ENCODE data around the gene KLC4. TPM values are rescaled to one million over a fixed set of nuclear protein-coding genes. Genes with fewer than 3 reads are reported as not detected.

KLC4 gene
- total RNA-seq, 1 donor from 2014 or later: 17.8 TPM

- Histone ChIP-seq H3K4me1 (no peaks in the 10 kb centered on the region), H3K36me3 (peaks cover 30 to 69% of the 10 kb centered on the region in 2 donors), H3K27me3 (no peaks in the 10 kb centered on the region), H3K27ac (no peak overlapping the region), H3K4me3 (no peak overlapping the region), H3K9me3 (no peaks in the 10 kb centered on the region)
- TF ChIP-seq, protein P1, sequence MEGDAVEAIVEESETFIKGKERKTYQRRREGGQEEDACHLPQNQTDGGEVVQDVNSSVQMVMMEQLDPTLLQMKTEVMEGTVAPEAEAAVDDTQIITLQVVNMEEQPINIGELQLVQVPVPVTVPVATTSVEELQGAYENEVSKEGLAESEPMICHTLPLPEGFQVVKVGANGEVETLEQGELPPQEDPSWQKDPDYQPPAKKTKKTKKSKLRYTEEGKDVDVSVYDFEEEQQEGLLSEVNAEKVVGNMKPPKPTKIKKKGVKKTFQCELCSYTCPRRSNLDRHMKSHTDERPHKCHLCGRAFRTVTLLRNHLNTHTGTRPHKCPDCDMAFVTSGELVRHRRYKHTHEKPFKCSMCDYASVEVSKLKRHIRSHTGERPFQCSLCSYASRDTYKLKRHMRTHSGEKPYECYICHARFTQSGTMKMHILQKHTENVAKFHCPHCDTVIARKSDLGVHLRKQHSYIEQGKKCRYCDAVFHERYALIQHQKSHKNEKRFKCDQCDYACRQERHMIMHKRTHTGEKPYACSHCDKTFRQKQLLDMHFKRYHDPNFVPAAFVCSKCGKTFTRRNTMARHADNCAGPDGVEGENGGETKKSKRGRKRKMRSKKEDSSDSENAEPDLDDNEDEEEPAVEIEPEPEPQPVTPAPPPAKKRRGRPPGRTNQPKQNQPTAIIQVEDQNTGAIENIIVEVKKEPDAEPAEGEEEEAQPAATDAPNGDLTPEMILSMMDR (IDR thresholded peaks at IDR 0.05): no peak
- no peak for DNase-seq (ENCODE audit: low spot score in 2 of 2)
- intact Hi-C loops (cut with DNase I): no loop called here
Observed at GRCh38 chr6:43043310-43043709, 16.1 kb upstream of the KLC4 start.

GRCh38 chr6:43045371-43045930 lies 14.0 kb upstream of the KLC4 start:
- intact Hi-C loops (cut with DNase I): no loop called here
- H3K4me1 ChIP-seq: no peaks in the 10 kb centered on the region
- no peak overlapping the region for H3K4me3 ChIP-seq
- DNase-seq (ENCODE audit: low spot score in 2 of 2): no peak
- H3K36me3 ChIP-seq: peaks cover 26 to 65% of the 10 kb centered on the region in 2 donors
- H3K27me3 ChIP-seq: no peaks in the 10 kb centered on the region
- H3K27ac ChIP-seq: no peak overlapping the region
- no peaks in the 10 kb centered on the region for H3K9me3 ChIP-seq
- TF ChIP-seq, protein P1 (IDR thresholded peaks at IDR 0.05): no peak

- Histone ChIP-seq H3K36me3 (peaks cover 20 to 52% of the 10 kb centered on the region in 2 donors), H3K4me1 (peaks cover 0 to 2% of the 10 kb centered on the region in 2 donors), H3K27me3 (no peaks in the 10 kb centered on the region), H3K9me3 (no peaks in the 10 kb centered on the region), H3K27ac (no peak overlapping the region), H3K4me3 (no peak overlapping the region)
- intact Hi-C loops (cut with DNase I): no loop called here
- TF ChIP-seq, protein P1 (IDR thresholded peaks at IDR 0.05): no peak
- no peak for DNase-seq (ENCODE audit: low spot score in 2 of 2)
Observed at GRCh38 chr6:43047998-43048397, 11.4 kb upstream of the KLC4 start.

- intact Hi-C loops (cut with DNase I): loop anchor here (5.0 kb wide), 1 partner anchor 149 kb away; no protein-coding TSS in a partner anchor
- H3K36me3 ChIP-seq: peaks cover 5 to 36% of the 10 kb centered on the region in 2 donors
- no peak overlapping the region for H3K27ac ChIP-seq
- no peak overlapping the region for H3K4me3 ChIP-seq
- H3K27me3 ChIP-seq: no peaks in the 10 kb centered on the region
- no peaks in the 10 kb centered on the region for H3K9me3 ChIP-seq
- H3K4me1 ChIP-seq: peaks cover 0 to 14% of the 10 kb centered on the region in 2 donors
- DNase-seq (ENCODE audit: low spot score in 2 of 2): no peak
- TF ChIP-seq, protein P1 (IDR thresholded peaks at IDR 0.05): no peak
Observed at GRCh38 chr6:43050981-43051380, 8.4 kb upstream of the KLC4 start.

DNA sequence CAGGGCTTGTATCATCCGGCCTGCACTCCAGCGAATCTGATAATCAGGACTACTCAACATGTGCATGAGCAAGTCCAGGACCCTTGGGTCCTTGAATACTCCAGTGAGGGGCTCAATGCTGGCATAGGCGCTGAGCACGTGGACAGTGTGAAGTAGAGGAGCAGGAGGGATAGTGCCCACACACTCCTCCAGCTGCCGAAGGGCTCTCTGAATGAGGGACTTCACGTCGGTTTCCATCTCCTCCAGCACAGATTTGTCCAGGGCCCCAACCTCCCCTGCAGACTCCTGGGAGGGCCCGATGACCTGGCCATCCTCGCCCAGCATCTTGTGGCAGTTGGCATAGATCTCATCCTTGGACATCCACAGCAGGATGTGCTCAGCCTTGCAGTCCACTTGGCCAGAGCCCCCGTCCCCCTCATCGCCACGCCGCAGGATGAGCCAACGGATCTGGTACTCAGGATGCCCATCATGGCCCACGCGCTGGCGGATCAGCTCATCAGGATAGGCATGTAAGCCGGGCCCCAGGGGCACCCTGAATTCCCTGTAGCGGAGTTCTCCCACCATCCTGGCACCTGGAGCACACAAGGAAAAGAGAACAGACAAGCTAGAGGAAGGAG lies 7.1 kb upstream of the KLC4 start:
- H3K36me3 ChIP-seq: peaks cover 9 to 27% of the 10 kb centered on the region in 2 donors
- TF ChIP-seq, protein P1 (IDR thresholded peaks at IDR 0.05): no peak
- intact Hi-C loops (cut with DNase I): loop anchor here (2.0 to 5.0 kb wide), 4 partner anchors 68 to 150 kb away; partner anchors contain the start of genes CNPY3 and PPP2R5D
- H3K27ac ChIP-seq: peak overlapping the region; percentile 87 to 98
- H3K4me1 ChIP-seq: peaks cover 0 to 14% of the 10 kb centered on the region in 2 donors
- H3K27me3 ChIP-seq: no peaks in the 10 kb centered on the region
- no peak overlapping the region for H3K4me3 ChIP-seq
- no peaks in the 10 kb centered on the region for H3K9me3 ChIP-seq
- no peak for DNase-seq (ENCODE audit: low spot score in 2 of 2)
